GM12874 (cell line): Measurements from ENCODE around the gene CHCHD4.

Experiments used
- CTCF ChIP-seq: IDR thresholded peaks from 2 replicates; pipeline ENCODE4 v1.5.1; 2011; ENCODE audit warnings: low read depth, mild to moderate bottlenecking, control low read depth, low read length, moderate library complexity; ENCODE audit not compliant: insufficient read depth

CHCHD4 gene

GRCh38 chr3:14123308-14124222, 1.1 kb downstream of the CHCHD4 start:
- no peak for TF ChIP-seq CTCF

- no peak for TF ChIP-seq CTCF
These were observed 2.4 kb downstream of the CHCHD4 start for GRCh38 chr3:14122301-14122700.

- no peak for TF ChIP-seq CTCF
These were observed 2.8 kb downstream of the CHCHD4 start for GRCh38 chr3:14121859-14122258.

GRCh38 chr3:14120111-14120920, 4.4 kb downstream of the CHCHD4 start:
- TF ChIP-seq CTCF: no peak

GRCh38 chr3:14119651-14120050, 5.0 kb downstream of the CHCHD4 start:
- TF ChIP-seq CTCF: no peak

GRCh38 chr3:14118400-14119381, 6.0 kb downstream of the CHCHD4 start:
- no peak for TF ChIP-seq CTCF
